NT2/D1 (cell line): ENCODE results near the gene MTCH1.

Source experiments
- DNase-seq: peaks from one replicate; pipeline ENCODE4 v3.0.0-alpha.2; 2011; ENCODE audit warnings: low read depth, low spot score
- H3K27me3 ChIP-seq: 2 replicates; pipeline ENCODE4 v1.6.0; 2011; ENCODE audit warnings: mild to moderate bottlenecking; ENCODE audit not compliant: insufficient read length, insufficient read depth
- H3K36me3 ChIP-seq: 2 replicates; pipeline ENCODE4 v1.6.1; 2011; ENCODE audit warnings: mild to moderate bottlenecking, low read length, mixed read lengths; ENCODE audit not compliant: insufficient read depth, insufficient read length
- H3K4me1 ChIP-seq: 2 replicates; pipeline ENCODE4 v1.5.1; 2011; ENCODE audit not compliant: insufficient read depth, insufficient read length
- H3K4me3 ChIP-seq: 2 replicates; pipeline ENCODE4 v1.5.1; 2011; ENCODE audit warnings: low read depth; ENCODE audit not compliant: insufficient read length
- H3K9ac ChIP-seq: 2 replicates; pipeline ENCODE4 v1.6.0; 2011; ENCODE audit warnings: low read depth; ENCODE audit not compliant: insufficient read length
- H3K9me3 ChIP-seq: 2 replicates; pipeline ENCODE4 v1.5.1; 2011; ENCODE audit warnings: mild to moderate bottlenecking, low read length; ENCODE audit not compliant: insufficient read depth
- SUZ12 ChIP-seq: IDR thresholded peaks from 2 replicates; pipeline ENCODE4 v1.6.1; 2011; ENCODE audit not compliant: insufficient read length, insufficient read depth; ENCODE audit errors: extremely low read depth
- YY1 ChIP-seq: IDR thresholded peaks from 2 replicates; pipeline ENCODE4 v1.6.1; 2011; ENCODE audit not compliant: insufficient read length, insufficient read depth
- ZNF274 ChIP-seq: IDR thresholded peaks from 2 replicates; pipeline ENCODE4 v1.6.1; 2011; ENCODE audit warnings: mild to moderate bottlenecking, low read depth, low read length

Gene MTCH1

DNA sequence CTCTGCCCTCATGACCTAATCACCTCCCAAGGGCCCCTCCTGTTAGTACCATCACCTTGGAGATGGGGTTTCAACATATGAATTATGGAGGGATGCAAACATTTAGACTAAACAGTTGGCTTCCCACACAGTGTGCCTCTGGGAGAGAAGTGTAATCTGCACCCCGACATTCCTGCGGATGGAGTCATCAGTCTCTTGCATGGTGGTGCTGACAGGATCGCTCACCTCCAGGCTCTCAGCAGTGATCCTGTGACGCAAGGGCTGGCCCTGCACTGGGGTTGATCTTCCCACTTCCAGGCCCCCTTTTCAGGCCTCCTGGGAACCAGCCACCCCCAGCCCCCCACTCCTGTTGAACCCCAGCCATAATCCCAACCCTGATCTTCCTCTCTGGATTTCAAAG lies 47.5 kb downstream of the MTCH1 start:
- no peaks in the 10 kb centered on the region for H3K27me3 ChIP-seq
- no peak overlapping the region for H3K9ac ChIP-seq
- no peak overlapping the region for H3K4me3 ChIP-seq
- no peaks in the 10 kb centered on the region for H3K36me3 ChIP-seq
- peaks cover 4% of the 10 kb centered on the region; the same call in 1 of the 2 replicates for H3K9me3 ChIP-seq
- TF ChIP-seq ZNF274, result no peak
- no peak for TF ChIP-seq YY1
- TF ChIP-seq SUZ12, result no peak
- H3K4me1 ChIP-seq, result no peaks in the 10 kb centered on the region
- DNase-seq, result no peak

DNA sequence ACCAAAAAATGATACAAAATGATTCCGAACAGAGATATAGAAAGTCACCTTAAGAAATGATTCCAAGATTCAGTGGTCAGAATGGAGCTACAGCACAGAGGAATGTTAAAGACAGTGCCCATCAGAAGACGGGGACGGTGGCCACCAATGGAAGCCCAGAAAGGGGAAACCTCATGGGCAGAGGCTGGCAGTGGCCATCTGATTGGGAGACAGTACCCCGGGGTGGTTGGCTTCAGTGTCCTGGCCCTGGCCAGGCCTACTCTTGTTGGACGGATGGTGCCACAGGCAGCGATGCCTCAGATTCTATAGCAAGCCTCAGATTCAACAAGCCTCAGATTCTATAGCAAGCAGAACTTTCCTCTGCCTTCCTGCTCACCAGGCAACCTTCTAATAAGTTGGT lies 48.1 kb downstream of the MTCH1 start:
- Histone ChIP-seq H3K9ac (no peak overlapping the region), H3K9me3 (peaks cover 4% of the 10 kb centered on the region; the same call in 1 of the 2 replicates)
- TF ChIP-seq YY1 (no peak), ZNF274 (no peak)

DNA sequence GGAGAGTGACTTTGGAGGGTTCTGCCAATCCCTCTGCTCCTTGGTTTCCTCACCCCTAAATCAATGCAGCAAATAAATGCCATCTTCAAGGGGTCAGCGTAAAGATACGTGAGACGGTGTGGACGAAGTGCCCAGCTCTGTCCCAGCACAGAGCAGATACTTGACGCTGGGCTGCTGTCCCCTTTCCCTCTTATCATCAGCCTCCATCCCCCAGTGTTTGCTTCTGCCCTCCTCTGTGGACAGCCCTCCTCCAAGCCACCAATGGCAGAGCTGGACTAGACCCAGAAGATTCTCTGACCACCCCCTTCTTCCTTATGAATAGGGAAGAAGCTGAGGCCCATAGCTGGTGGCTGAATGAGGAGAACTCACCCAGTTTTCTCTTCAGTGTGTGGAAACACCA lies 49.2 kb downstream of the MTCH1 start:
- H3K36me3 ChIP-seq, result no peaks in the 10 kb centered on the region
- DNase-seq, result no peak
- H3K27me3 ChIP-seq, result no peaks in the 10 kb centered on the region
- no peak overlapping the region for H3K4me3 ChIP-seq
- TF ChIP-seq SUZ12 (no peak), YY1 (no peak), ZNF274 (no peak)
- H3K4me1 ChIP-seq, result no peaks in the 10 kb centered on the region
- H3K9me3 ChIP-seq, result peaks cover 4% of the 10 kb centered on the region; the same call in 1 of the 2 replicates
- no peak overlapping the region for H3K9ac ChIP-seq

More for the DNA sequence above, 48.1 kb downstream of the MTCH1 start:
- H3K27me3 ChIP-seq, result no peaks in the 10 kb centered on the region
- H3K4me3 ChIP-seq, result no peak overlapping the region
- H3K36me3 ChIP-seq, result no peaks in the 10 kb centered on the region
- no peak for DNase-seq
- no peaks in the 10 kb centered on the region for H3K4me1 ChIP-seq

DNA sequence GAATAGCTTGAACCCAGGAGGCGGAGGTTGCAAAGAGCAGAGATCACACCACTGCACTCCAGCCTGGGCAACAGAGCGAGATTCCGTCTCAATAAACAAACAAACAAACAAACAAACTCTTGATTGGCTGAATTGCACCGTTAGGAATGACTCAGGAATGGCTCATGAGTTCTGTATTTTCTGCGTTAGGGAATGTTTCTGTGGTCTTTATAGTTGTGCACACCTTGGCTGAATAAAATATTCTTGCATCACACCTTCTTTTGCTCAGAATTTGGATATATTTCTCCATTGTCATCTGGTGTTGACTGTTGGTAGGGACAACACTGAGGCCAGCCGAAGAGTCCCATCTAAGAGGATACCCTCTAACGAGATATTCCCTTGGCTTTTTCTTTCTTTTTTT lies 51.1 kb downstream of the MTCH1 start:
- H3K4me1 ChIP-seq, result no peaks in the 10 kb centered on the region
- no peak for DNase-seq
- H3K9ac ChIP-seq, result no peak overlapping the region
- H3K9me3 ChIP-seq, result no peaks in the 10 kb centered on the region
- TF ChIP-seq ZNF274, result no peak
- no peak for TF ChIP-seq YY1
- TF ChIP-seq SUZ12, result no peak
- H3K36me3 ChIP-seq, result no peaks in the 10 kb centered on the region
- H3K4me3 ChIP-seq, result no peak overlapping the region
- no peaks in the 10 kb centered on the region for H3K27me3 ChIP-seq

DNA sequence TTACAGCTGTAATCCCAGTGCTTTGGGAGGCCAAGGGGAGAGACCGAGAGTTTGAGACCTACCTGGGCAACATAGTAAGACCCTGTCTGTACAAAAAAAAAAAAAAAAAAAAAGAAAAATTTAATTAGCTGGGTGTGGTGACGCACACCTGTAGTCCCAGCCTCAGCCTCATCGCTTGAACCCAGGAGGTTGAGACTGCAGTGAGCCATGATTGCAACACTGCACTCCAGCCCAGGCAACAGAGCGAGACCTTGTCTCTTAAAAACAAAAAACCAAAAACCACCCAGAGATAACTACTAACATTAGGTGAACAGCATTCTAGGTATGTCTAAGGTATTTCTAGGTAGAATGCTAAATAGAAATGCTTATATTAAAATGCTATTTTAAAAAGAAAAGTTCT lies 52.5 kb downstream of the MTCH1 start:
- H3K9me3 ChIP-seq, result no peaks in the 10 kb centered on the region
- no peak for DNase-seq
- H3K36me3 ChIP-seq, result no peaks in the 10 kb centered on the region
- TF ChIP-seq ZNF274 (no peak), SUZ12 (no peak), YY1 (no peak)
- no peak overlapping the region for H3K4me3 ChIP-seq
- H3K9ac ChIP-seq, result no peak overlapping the region
- H3K27me3 ChIP-seq, result no peaks in the 10 kb centered on the region
- H3K4me1 ChIP-seq, result no peaks in the 10 kb centered on the region

- Histone ChIP-seq H3K27me3 (no peaks in the 10 kb centered on the region), H3K4me3 (no peak overlapping the region), H3K9me3 (no peaks in the 10 kb centered on the region), H3K9ac (no peak overlapping the region), H3K36me3 (no peaks in the 10 kb centered on the region), H3K4me1 (no peaks in the 10 kb centered on the region)
- TF ChIP-seq ZNF274 (no peak), YY1 (no peak), SUZ12 (no peak)
- DNase-seq, result no peak
Measured at GRCh38 chr6:36933102-36933501, 52.9 kb downstream of the MTCH1 start.

DNA sequence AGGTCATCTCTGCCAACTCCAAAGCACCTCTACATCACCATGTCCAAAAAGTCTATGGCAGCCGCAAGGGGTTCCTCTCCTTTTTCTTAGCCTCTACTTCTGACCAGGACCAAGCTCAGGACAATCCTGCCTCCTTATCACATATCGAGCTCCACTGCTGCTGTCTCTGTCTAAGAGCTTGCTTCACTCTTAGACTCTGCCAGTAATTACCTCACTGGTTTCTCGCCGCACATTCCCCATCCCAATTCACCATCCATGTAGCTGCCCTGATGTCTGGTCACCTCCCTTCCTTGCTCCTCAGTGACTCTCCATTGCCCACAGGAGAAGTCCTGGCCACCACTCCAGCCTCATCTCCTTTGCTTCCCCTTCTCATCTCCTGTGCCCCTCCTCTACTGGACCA lies 55.5 kb downstream of the MTCH1 start:
- H3K27me3 ChIP-seq, result no peaks in the 10 kb centered on the region
- TF ChIP-seq ZNF274 (no peak), SUZ12 (no peak), YY1 (no peak)
- H3K9me3 ChIP-seq, result no peaks in the 10 kb centered on the region
- H3K4me1 ChIP-seq, result peaks cover 2% of the 10 kb centered on the region
- H3K36me3 ChIP-seq, result no peaks in the 10 kb centered on the region
- DNase-seq, result no peak
- H3K4me3 ChIP-seq, result no peak overlapping the region
- H3K9ac ChIP-seq, result no peak overlapping the region

GRCh38 chr6:36929607-36930006 lies 56.4 kb downstream of the MTCH1 start:
- TF ChIP-seq YY1 (no peak), SUZ12 (no peak), ZNF274 (no peak)
- H3K4me1 ChIP-seq, result peaks cover 2% of the 10 kb centered on the region
- no peaks in the 10 kb centered on the region for H3K36me3 ChIP-seq
- H3K9me3 ChIP-seq, result no peaks in the 10 kb centered on the region
- H3K9ac ChIP-seq, result no peak overlapping the region
- H3K27me3 ChIP-seq, result no peaks in the 10 kb centered on the region
- H3K4me3 ChIP-seq, result no peak overlapping the region
- no peak for DNase-seq
